ES-I3 (cell line): ENCODE results near the gene RPTOR.

Source experiments
- H3K36me3 ChIP-seq: 2 replicates; pipeline ENCODE4 v1.6.1; 2013; ENCODE audit warnings: mild to moderate bottlenecking, low read length, control low read depth, moderate library complexity; ENCODE audit not compliant: insufficient read depth
- H3K4me1 ChIP-seq: 2 replicates; pipeline ENCODE4 v1.6.1; 2013; ENCODE audit warnings: mild to moderate bottlenecking, control low read depth, low read length; ENCODE audit not compliant: insufficient read depth
- H3K9ac ChIP-seq: 2 replicates; pipeline ENCODE4 v1.6.1; 2013; ENCODE audit warnings: low read depth, mild to moderate bottlenecking, low read length, moderate library complexity
- H3K9me3 ChIP-seq: 2 replicates; pipeline ENCODE4 v1.6.1; 2013; ENCODE audit warnings: mild to moderate bottlenecking, low read length, moderate library complexity; ENCODE audit not compliant: control insufficient read depth, insufficient read depth

Gene RPTOR

DNA sequence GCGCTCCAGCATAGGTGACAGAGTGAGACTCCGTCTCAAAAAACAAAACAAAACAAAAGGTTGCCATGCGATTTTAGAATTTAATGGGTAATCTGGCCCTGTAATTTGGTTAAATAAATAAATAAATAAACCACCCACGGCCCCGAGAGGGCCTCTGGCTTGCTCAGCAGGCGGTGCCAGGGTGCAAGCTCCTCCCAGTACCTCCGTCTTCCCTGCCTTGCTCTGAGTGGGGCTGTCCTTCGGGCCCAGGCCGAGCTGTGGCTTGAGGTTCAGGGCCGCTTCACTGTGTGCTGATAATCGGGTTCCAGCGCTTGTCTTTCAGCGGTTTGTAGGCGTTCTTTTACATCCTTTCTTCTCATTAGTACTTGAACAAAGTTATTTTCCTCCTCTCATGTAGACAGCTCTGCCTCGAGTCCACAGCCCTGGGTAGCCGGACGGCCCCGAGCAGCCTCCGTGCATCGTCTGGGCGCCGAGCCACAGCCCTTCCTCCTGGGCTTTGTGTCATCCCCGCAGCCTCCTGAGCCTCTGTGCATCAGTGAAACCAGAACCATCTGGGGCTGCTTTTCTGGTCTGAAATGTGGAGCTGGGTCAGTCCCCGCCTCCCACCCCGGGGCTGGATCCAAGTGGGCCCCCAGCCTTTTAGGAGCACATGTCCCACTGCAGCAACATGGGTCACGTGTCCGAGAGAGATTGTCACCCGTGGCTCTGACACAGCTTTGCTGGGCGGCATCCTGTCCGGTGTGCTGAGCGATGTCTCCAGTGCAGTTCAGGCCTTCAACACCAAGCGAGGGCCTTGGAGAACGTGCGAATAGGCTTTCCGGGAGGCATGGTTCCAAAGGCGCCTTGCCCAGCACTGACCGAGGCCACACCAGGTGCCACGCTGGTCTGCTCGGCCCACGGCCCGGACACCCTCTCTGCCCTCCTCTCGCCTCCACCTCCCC is 289.6 kb downstream of the RPTOR start:
- Histone ChIP-seq H3K4me1 (peaks cover 15% of the 10 kb centered on the region), H3K9me3 (no peaks in the 10 kb centered on the region), H3K9ac (no peak overlapping the region), H3K36me3 (no peaks in the 10 kb centered on the region)

DNA sequence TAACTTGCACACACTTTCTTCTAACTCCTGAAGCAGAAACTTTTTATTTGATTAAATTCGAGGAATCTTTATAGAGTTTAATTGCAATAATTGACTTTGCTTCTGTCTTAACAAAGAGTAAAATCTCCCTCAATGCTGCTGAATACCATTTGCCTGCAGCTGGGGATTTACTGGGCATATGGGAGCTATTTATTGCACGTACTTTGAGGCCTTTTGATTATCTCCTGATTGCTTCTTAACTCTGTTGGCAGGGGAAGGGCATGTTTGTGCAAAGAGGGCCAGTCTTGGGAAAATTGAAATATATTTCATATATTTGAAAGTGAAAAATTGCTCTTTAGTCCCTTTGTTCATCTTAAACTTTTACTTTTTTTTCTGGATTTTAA is 290.2 kb downstream of the RPTOR start:
- Histone ChIP-seq H3K9me3 (no peaks in the 10 kb centered on the region), H3K36me3 (peaks cover 1% of the 10 kb centered on the region; the same call in 1 of the 2 replicates), H3K9ac (no peak overlapping the region), H3K4me1 (peaks cover 15% of the 10 kb centered on the region)

DNA sequence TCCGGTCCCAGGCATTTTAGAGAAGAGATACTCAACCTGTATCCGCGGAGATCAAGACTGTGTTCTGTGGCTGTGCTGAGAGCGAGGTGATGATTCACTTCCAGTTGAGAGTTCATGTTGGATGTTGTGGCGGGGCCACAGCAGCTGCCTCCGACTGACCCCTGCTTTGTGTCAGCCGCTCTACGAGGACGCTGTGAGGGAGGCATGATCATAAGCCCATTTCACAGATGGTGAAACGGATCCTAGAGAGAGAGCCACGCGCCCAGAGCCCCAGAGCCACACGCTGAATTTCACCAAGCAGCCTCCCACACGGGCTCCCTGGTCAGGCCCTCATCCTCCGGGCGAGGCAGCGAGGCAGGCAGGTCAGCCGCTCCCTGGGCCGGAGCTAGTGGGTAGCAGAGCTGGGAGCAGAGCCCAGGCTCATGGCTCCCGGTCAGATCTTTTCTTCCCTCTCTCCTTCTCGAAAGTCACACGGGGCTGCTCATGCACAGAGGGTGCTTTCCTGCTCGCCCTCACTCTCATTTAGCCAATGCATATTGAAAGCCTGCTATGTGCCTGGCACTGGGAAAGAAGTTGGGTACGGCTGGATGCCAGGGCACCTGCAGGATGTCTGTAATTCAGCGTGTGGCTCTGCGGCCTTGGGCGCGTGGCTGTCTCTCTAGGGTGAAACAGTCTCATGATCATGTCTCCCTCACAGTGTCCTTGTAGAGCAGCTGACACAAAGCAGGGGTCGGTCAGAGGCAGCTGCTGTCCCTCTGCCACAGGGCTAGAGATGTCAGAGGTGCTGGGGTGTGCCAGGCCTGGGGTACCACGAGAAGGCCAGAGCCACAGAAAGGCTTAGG is 291.4 kb downstream of the RPTOR start:
- no peaks in the 10 kb centered on the region for H3K9me3 ChIP-seq
- H3K9ac ChIP-seq, result no peak overlapping the region
- peaks cover 15% of the 10 kb centered on the region for H3K4me1 ChIP-seq
- H3K36me3 ChIP-seq, result peaks cover 3% of the 10 kb centered on the region; the same call in 1 of the 2 replicates

DNA sequence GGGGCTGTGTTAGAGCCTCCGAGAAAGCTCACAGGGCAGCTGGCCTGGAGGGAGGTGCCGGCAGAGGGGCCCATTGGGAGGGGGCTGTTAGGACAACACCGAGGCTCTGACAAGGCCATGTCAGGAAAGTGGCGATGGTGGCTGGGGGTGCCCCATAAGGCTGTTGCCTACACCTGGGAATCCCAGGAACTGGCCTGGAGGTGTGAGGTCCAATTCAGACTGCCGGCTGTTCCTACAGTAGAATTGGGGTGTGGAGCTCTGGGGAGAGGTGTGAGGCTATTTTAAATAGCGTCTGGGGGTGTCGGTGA is 292.0 kb downstream of the RPTOR start:
- peaks cover 13% of the 10 kb centered on the region for H3K4me1 ChIP-seq
- no peak overlapping the region for H3K9ac ChIP-seq
- peaks cover 3% of the 10 kb centered on the region; the same call in 1 of the 2 replicates for H3K36me3 ChIP-seq
- no peaks in the 10 kb centered on the region for H3K9me3 ChIP-seq

DNA sequence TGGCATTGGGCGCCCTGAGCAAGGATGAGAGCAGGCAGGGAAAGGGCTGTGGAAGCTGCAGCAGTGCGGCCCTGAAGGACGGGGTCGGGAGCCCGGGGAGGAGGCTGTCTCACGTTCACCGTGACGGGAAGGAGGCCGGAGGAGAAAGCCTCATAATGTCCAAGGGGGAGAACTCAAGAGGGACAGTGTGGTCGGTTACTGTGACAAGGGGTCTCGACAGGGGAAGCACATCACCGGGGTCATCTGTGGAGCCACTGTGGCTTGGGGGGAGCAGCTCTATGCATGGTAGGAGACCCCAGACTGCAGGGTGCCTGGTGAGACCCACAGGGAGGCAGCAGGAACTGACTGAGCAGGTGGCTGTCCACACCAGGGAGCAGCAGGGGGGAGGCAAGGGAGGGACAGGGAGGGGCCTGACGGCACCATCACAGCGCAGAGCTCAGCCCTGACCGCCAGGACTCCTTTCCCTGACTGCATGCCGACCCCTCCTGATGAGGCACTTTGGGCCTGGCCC is 292.4 kb downstream of the RPTOR start:
- Histone ChIP-seq H3K9ac (no peak overlapping the region), H3K36me3 (peaks cover 3% of the 10 kb centered on the region; the same call in 1 of the 2 replicates), H3K4me1 (peaks cover 9% of the 10 kb centered on the region), H3K9me3 (no peaks in the 10 kb centered on the region)

DNA sequence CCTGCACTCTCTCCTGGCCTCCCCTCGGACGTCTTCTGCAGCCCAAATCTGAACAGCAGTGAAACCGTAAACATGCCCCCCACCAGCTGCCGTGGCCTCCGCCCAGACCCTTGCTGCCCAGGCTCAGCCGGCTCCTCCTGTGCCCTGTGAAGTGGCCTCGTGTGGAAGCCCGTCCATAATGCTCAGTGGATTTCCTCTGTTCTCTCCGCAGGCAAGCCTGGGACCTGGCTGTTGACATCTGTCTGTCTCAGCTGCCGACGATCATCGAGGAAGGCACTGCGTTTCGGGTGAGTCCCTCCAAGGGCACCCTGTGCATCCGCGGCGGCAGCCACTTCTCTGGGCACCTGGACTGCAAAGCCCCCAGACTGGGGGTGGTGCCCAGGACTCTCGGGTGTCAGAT is 293.1 kb downstream of the RPTOR start:
- Histone ChIP-seq H3K9ac (no peak overlapping the region), H3K4me1 (peaks cover 5% of the 10 kb centered on the region), H3K36me3 (peaks cover 3% of the 10 kb centered on the region; the same call in 1 of the 2 replicates), H3K9me3 (no peaks in the 10 kb centered on the region)

DNA sequence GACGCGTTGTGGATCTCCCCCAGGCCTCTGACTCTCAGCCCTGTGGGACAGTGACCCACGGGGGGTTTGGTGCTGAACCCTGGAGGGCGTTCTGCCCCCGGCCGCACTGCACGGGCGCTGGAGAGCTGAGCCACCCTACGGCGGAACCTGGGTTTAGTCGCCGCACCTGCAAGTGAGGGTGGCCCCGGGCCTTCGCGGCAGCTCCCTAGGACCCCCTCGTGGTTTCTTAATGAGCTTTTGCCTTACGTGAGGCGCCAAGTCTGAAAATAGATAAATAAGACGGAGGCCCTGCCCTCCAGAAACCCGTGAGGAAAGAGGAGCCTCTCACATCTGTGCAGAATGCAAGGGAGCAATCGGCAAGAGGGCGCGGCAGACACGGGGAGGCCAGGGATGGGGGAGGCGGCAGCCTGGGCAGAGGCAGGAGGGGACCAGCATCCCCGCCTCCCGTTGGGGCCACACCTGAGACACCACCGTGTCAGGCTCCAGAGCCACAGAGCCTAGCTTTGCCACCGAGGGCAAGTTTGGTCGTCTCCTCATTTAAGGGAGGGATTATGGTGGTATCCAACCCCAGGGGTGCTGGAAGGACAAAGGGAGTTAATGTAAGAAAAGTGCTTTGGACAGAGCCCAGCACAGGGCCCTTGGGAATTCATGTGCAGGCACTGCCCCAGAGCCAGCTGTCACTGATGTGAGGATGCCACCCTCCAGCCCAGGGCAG is 293.8 kb downstream of the RPTOR start:
- peaks cover 4% of the 10 kb centered on the region; the same call in 1 of the 2 replicates for H3K4me1 ChIP-seq
- no peak overlapping the region for H3K9ac ChIP-seq
- H3K36me3 ChIP-seq, result peaks cover 3% of the 10 kb centered on the region; the same call in 1 of the 2 replicates
- no peaks in the 10 kb centered on the region for H3K9me3 ChIP-seq

DNA sequence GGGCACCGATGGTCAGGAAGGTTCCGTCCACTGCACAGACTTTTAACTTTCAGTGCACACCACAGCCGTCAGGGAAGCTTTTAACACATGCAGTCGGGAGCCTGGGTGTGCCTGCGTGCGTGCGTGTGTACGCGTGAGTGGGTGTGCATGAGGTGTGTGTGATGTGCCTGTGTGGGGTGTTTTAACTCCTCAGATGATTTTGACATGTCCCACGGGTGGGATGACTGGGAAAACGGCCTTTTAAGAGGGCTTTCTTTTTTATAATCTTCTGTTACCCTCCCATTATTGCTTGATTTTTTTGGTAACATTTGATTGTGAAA is 294.3 kb downstream of the RPTOR start:
- Histone ChIP-seq H3K9ac (no peak overlapping the region), H3K9me3 (no peaks in the 10 kb centered on the region), H3K4me1 (peaks cover under 1% of the 10 kb centered on the region; the same call in 1 of the 2 replicates), H3K36me3 (peaks cover 3% of the 10 kb centered on the region; the same call in 1 of the 2 replicates)

DNA sequence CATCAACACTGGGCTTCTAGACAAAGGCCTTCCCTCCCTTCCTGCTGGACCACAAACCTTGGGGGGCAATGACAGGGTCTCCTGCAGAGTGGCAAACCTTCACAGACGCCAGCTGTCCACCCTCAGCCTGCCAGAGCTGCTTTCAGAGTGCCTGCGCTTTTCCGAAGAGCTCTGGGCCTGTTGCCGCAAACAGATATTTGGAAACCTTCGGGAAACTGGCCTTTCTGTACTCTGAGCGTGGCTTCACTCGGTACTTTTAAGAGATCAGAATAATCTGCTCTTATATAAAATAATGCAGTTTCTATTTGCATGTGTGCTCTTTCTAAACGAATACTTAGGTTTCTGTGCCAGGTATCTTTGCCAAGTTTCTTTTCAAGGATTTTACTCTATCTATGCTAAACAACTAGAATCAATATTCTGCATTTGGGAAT is 294.9 kb downstream of the RPTOR start:
- H3K36me3 ChIP-seq, result peaks cover 3% of the 10 kb centered on the region; the same call in 1 of the 2 replicates
- no peak overlapping the region for H3K9ac ChIP-seq
- no peaks in the 10 kb centered on the region for H3K4me1 ChIP-seq
- no peaks in the 10 kb centered on the region for H3K9me3 ChIP-seq

DNA sequence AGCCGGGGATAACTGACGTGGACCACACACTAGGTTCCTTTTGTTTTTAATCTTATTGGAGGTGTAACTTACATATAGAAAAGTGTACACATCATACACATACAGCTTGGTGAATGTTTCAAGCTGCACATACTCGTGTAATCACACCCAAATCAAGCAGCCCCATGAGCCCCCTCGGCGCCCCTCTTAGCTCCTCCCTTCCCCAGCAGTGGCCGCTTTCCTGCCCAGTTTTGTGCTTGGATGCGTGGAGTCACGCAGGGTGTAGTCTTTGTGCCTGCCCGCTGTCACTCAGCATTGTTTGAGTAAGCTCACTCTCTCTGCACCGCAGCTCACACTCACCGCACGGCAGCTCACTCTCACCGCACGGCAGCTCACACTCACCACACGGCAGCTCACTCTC is 295.3 kb downstream of the RPTOR start:
- no peaks in the 10 kb centered on the region for H3K4me1 ChIP-seq
- no peak overlapping the region for H3K9ac ChIP-seq
- H3K9me3 ChIP-seq, result no peaks in the 10 kb centered on the region
- H3K36me3 ChIP-seq, result peaks cover 3% of the 10 kb centered on the region; the same call in 1 of the 2 replicates

DNA sequence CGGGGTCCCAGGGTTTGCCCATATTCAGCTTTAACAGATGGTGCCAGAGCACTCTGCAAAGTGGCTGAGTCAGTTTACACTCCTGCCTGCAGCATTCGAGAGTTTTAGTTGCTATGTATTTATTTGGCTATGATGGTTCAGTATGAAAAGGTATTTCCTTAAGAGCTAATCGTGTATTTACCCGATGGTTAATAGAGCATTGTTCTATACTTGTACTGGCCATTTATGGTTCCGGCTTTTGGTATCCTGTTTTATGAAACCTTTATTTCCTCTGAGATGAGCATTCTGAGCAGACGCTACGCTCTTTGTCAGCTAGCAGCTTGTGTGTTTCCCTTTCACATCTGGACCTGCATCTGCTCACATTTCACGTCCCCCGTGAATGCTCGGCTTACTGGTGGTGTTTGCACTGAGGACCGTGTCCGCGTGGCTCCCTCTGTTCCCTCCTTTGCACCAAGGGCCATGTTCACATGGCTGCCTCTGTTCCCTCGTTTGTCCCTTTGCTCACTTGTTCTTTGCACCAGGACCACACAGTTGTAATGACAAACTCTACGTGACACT is 297.9 kb downstream of the RPTOR start:
- H3K9ac ChIP-seq, result no peak overlapping the region
- H3K4me1 ChIP-seq, result no peaks in the 10 kb centered on the region
- peaks cover 9% of the 10 kb centered on the region; the same call in 1 of the 2 replicates for H3K36me3 ChIP-seq
- no peaks in the 10 kb centered on the region for H3K9me3 ChIP-seq

DNA sequence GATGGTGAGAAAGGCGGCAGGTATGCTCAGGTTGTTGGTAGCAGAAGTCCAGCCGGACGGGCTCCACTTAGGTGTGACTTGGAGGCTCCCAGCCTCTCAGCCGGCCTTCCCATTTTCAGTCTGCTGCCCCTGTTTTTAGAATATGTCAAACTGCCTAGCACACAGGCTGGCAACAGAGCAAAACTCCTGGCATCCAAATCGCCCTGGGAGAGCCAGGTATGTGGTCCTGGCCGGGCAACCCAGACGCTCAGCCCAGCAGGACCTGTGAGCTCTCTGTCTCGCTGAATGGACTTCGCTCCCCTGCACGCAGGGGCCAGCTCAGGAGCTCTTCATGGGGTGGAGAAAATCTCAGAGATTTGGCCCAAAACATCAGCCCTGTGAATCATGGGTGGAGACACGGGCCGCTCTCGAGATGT is 299.1 kb downstream of the RPTOR start:
- Histone ChIP-seq H3K9me3 (no peaks in the 10 kb centered on the region), H3K4me1 (no peaks in the 10 kb centered on the region), H3K36me3 (peaks cover 9% of the 10 kb centered on the region; the same call in 1 of the 2 replicates), H3K9ac (no peak overlapping the region)

DNA sequence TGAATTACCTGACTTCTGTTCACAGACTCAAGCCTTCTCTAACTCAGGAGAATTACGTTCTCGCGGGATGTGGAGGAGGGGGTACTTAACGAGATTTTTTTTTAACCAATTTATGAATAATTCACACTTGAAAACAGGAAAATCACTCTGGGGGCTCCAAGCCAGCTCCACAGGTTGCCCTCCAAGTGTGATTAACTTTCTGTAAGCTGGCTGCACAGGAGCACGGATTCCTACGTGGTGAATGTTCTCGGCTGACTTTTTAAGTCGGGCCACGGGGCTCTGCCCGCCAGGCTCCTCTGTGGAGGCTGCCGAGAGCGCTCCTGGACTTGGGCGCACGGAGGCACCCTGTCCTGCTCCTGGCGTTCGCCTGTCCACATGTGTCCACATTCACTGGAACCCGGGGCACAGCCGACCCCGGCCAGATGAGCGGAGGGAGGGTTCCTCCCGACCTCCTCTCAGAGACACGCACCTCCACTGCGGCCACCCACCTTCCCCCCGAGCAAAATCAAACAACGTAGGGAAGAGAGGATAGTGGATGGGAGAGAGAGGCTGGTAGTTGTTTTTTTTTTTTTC is 299.9 kb downstream of the RPTOR start:
- Histone ChIP-seq H3K9me3 (no peaks in the 10 kb centered on the region), H3K4me1 (no peaks in the 10 kb centered on the region), H3K9ac (no peak overlapping the region), H3K36me3 (peaks cover 9% of the 10 kb centered on the region; the same call in 1 of the 2 replicates)
